PC-9 (cell line): ENCODE measurements around the gene RPS25.

Experiments used
- EZH2 ChIP-seq: fragments of 200-600 bp; sonication (generic); IDR thresholded peaks from 2 replicates; pipeline ENCODE4 v1.8.0; 2017; ENCODE audit warnings: antibody characterized with exemption, low read depth
- TF ChIP-seq, protein P1 (sequence below): fragments of 200-600 bp; sonication (generic); conservative IDR thresholded peaks from 2 replicates; pipeline ENCODE4 v1.6.1; 2017; ENCODE audit warnings: mixed run types, antibody characterized with exemption, mild to moderate bottlenecking, moderate library complexity

GRCh38 chr11:119016216-119017009 is 1.7 kb downstream of the RPS25 start:
- TF ChIP-seq, protein P1, sequence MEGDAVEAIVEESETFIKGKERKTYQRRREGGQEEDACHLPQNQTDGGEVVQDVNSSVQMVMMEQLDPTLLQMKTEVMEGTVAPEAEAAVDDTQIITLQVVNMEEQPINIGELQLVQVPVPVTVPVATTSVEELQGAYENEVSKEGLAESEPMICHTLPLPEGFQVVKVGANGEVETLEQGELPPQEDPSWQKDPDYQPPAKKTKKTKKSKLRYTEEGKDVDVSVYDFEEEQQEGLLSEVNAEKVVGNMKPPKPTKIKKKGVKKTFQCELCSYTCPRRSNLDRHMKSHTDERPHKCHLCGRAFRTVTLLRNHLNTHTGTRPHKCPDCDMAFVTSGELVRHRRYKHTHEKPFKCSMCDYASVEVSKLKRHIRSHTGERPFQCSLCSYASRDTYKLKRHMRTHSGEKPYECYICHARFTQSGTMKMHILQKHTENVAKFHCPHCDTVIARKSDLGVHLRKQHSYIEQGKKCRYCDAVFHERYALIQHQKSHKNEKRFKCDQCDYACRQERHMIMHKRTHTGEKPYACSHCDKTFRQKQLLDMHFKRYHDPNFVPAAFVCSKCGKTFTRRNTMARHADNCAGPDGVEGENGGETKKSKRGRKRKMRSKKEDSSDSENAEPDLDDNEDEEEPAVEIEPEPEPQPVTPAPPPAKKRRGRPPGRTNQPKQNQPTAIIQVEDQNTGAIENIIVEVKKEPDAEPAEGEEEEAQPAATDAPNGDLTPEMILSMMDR = no peak
- TF ChIP-seq EZH2 = no peak
